ENCODE results near the gene ITGBL1.
A peak's percentile ranks its signal among the peaks of the same experiment; 100 is the strongest.

Gene ITGBL1

GRCh38 chr13:101708115-101708514 is 255.6 kb downstream of the ITGBL1 start:
- Mint-ChIP-seq H3K27ac (peak overlapping the region; percentile 24), H3K4me1 (peaks cover 36% of the 10 kb centered on the region), H3K4me3 (no peak overlapping the region), H3K36me3 (ENCODE audit: low read depth) (no peaks in the 10 kb centered on the region), H3K27me3 (ENCODE audit: low read depth, poor library complexity) (peaks cover 4% of the 10 kb centered on the region), H3K9me3 (peaks cover 9% of the 10 kb centered on the region)
- no peak for DNase-seq
- no peak for TF ChIP-seq CTCF (IDR thresholded peaks at IDR 0.05)

DNA sequence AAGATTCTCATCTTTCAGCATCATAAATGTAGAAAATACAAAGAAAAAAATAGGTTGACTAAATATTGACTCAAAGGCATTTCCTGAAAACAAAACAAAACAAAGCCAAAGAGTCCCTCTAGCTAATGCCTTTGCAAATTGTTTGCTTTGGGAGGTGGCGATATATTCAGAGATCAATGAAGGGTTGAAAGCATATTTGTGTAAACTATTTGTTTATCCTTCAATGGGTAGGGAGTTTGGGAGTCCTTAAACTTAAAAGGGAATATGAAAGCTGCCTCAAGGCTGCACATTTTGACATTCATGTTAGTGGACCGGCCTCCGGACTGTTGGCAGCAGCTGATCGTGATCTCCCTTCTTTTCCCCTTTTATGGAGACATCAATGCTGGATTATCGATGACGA is 257.5 kb downstream of the ITGBL1 start:
- Mint-ChIP-seq H3K36me3 (ENCODE audit: low read depth) (no peaks in the 10 kb centered on the region), H3K4me3 (no peak overlapping the region), H3K27me3 (ENCODE audit: low read depth, poor library complexity) (peaks cover 4% of the 10 kb centered on the region), H3K27ac (no peak overlapping the region), H3K4me1 (peaks cover 29% of the 10 kb centered on the region), H3K9me3 (peaks cover 6% of the 10 kb centered on the region)
- no peak for DNase-seq
- no peak for TF ChIP-seq CTCF (IDR thresholded peaks at IDR 0.05)

DNA sequence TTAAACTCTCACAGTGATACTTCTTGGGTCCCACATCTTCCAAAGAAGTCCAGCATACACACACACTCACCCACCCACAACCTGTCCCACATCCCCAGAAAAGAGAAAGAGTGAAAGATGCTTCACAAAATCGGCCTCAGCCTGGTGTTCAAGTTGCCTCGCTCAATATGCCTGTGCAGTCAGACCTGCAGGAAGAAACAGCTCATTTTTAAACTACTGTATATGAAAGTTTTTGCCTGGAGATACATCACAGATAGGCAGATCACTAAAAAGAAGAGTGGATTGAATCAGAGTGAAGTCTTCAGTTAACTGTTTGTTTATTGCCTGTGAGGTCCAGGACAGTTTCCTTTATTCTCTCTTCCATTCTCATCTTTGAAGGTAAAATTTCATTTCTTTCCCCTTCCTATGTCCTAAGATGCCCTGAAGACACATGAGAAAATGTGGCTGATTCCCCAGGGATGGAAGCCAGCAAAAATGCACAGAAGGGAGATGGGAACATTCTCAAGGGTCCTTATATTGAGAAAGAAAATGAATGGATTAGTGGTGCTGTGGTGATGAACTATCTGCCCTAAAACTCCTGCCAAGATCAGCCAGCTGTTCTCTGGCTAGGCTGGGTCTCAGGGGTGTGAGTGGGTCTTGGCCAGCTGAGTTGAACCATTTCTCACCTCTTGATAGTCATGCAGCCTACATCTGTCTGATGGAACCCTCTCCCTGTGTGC is 259.0 kb downstream of the ITGBL1 start:
- no peak overlapping the region for H3K27ac Mint-ChIP-seq
- no peak for TF ChIP-seq CTCF (IDR thresholded peaks at IDR 0.05)
- no peak for DNase-seq
- no peaks in the 10 kb centered on the region for H3K36me3 Mint-ChIP-seq (ENCODE audit: low read depth)
- peaks cover 6% of the 10 kb centered on the region for H3K9me3 Mint-ChIP-seq
- H3K4me3 Mint-ChIP-seq = no peak overlapping the region
- peaks cover 20% of the 10 kb centered on the region for H3K4me1 Mint-ChIP-seq
- peaks cover 4% of the 10 kb centered on the region for H3K27me3 Mint-ChIP-seq (ENCODE audit: low read depth, poor library complexity)

GRCh38 chr13:101712026-101712348 is 259.5 kb downstream of the ITGBL1 start:
- Mint-ChIP-seq H3K4me1 (peaks cover 17% of the 10 kb centered on the region), H3K36me3 (ENCODE audit: low read depth) (no peaks in the 10 kb centered on the region), H3K4me3 (no peak overlapping the region), H3K27me3 (ENCODE audit: low read depth, poor library complexity) (peaks cover 4% of the 10 kb centered on the region), H3K27ac (no peak overlapping the region), H3K9me3 (peaks cover 6% of the 10 kb centered on the region)
- no peak for DNase-seq
- TF ChIP-seq CTCF (IDR thresholded peaks at IDR 0.05) = no peak

DNA sequence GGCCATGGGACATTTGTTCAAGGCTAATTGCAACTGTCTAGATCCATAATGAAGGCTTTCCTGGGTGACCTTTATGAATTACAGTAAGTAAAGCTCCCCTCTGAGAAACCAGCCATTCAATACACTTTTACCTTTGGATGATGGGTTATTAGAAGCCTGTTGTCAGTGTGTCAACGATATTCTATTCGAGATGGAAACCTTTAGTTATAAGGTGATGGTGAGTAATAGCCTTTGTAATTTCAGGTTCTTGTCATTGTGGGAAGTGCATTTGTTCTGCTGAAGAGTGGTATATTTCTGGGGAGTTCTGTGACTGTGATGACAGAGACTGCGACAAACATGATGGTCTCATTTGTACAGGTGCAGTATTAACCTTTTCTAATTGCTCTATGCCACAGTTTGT is 261.7 kb downstream of the ITGBL1 start:
- Mint-ChIP-seq H3K4me1 (peaks cover 5% of the 10 kb centered on the region), H3K27me3 (ENCODE audit: low read depth, poor library complexity) (no peaks in the 10 kb centered on the region), H3K36me3 (ENCODE audit: low read depth) (no peaks in the 10 kb centered on the region), H3K9me3 (no peaks in the 10 kb centered on the region), H3K27ac (no peak overlapping the region), H3K4me3 (no peak overlapping the region)
- TF ChIP-seq CTCF (IDR thresholded peaks at IDR 0.05) = no peak
- no peak for DNase-seq

- Mint-ChIP-seq H3K27ac (no peak overlapping the region), H3K4me3 (no peak overlapping the region), H3K4me1 (no peaks in the 10 kb centered on the region), H3K36me3 (ENCODE audit: low read depth) (no peaks in the 10 kb centered on the region), H3K27me3 (ENCODE audit: low read depth, poor library complexity) (no peaks in the 10 kb centered on the region), H3K9me3 (no peaks in the 10 kb centered on the region)
- DNase-seq = no peak
- TF ChIP-seq CTCF (IDR thresholded peaks at IDR 0.05) = no peak
Measured at GRCh38 chr13:101717353-101717752, 264.9 kb downstream of the ITGBL1 start.

Data from nephron progenitor cell (in vitro differentiated cells).